Spleen (tissue), 11 donors: Measurements from ENCODE around the gene GPR31. TPM values are rescaled to one million over a fixed set of nuclear protein-coding genes. Genes with fewer than 3 reads are reported as not detected.
"Not testable (repeated sequence)": the region's sequence is repeated elsewhere in the genome, so short reads cannot be mapped to it uniquely, and the experiment has no call there.

ENCODE experiments used
- DNase-seq: peaks from one replicate; pipeline ENCODE4 v3.0.0-alpha.2; 2020
- H3K27ac ChIP-seq, 8 donors: fragments of 200-600 bp; sonication (generic) in 7 of 8; 1 replicate in 4 of 8; 2 replicates in 4 of 8; pipeline versions ENCODE4 v1.5.0 to v1.8.0; 2016 to 2021; ENCODE audit warnings: inconsistent platforms in 4 of 8, mild to moderate bottlenecking in 4 of 8, moderate library complexity in 1 of 8
- H3K27me3 ChIP-seq, 7 donors: fragments of 200-600 bp; sonication (generic) in 6 of 7; replicated peaks in 1 of 7; 1 replicate in 4 of 7; 2 replicates in 3 of 7; pipeline versions ENCODE4 v1.5.0 to v1.8.0; 2016 to 2021; ENCODE audit warnings: inconsistent platforms in 3 of 7, mild to moderate bottlenecking in 1 of 7
- H3K36me3 ChIP-seq, 6 donors: fragments of 200-600 bp; sonication (generic) in 5 of 6; 1 replicate in 4 of 6; 2 replicates in 2 of 6; pipeline versions ENCODE4 v1.5.0 to v1.8.0; 2016 to 2021; ENCODE audit warnings: inconsistent platforms in 2 of 6
- H3K4me1 ChIP-seq, 6 donors: fragments of 200-600 bp; sonication (generic) in 5 of 6; 1 replicate in 3 of 6; 2 replicates in 3 of 6; pipeline versions ENCODE4 v1.5.0 to v1.8.0; 2016 to 2021; ENCODE audit warnings: inconsistent platforms in 3 of 6
- H3K4me3 ChIP-seq, 8 donors: fragments of 200-600 bp; sonication (generic) in 7 of 8; 1 replicate in 4 of 8; 2 replicates in 4 of 8; pipeline versions ENCODE4 v1.5.0 to v1.8.0; 2016 to 2021; ENCODE audit warnings: inconsistent platforms in 4 of 8, mild to moderate bottlenecking in 4 of 8, moderate library complexity in 2 of 8
- H3K9me3 ChIP-seq, 8 donors: fragments of 200-600 bp; sonication (generic) in 7 of 8; 1 replicate in 4 of 8; 2 replicates in 4 of 8; pipeline versions ENCODE4 v1.5.0 to v1.8.0; 2016 to 2021; ENCODE audit warnings: inconsistent platforms in 4 of 8
- CTCF ChIP-seq, 11 experiments: fragments of 200-600 bp in 7 of 11; fragments of 450-650 bp in 4 of 11; sonication (generic) in 4 of 11; IDR thresholded peaks in 8 of 11; conservative IDR thresholded peaks in 3 of 11; 1 replicate in 7 of 11; 2 replicates in 4 of 11; pipeline versions ENCODE4 v1.4.0 to v1.8.0; 2016 to 2021; ENCODE audit warnings: antibody characterized with exemption in 11 of 11, inconsistent platforms in 4 of 11, mild to moderate bottlenecking in 1 of 11
- WGBS, 5 donors: extraction: QIAGEN DNeasy Blood & Tissue Kit in 3 of 5; methylation state at CpG; one replicate each; pipeline versions ENCODE4 v1.1.5 to v1.1.7; 2013 to 2018; 5-methylcytosine and 5-hydroxymethylcytosine counted together
- intact Hi-C: fragments of 100-400 bp; cut with DNase I; formaldehyde crosslinking; loops from one replicate; pipeline ENCODE4 v1.15.0; 2023; ENCODE audit warnings: low total_unique reads
- polyA plus RNA-seq, 3 donors: library from polyadenylated mRNA; stranded (reverse); fragments of 200-250 nt; gene quantifications; one replicate each; pipeline ENCODE4 v1.2.1, GENCODE V29; 2013
- total RNA-seq, 7 donors: library from RNA; depleted of rRNA in 3 of 7; stranded (reverse); fragments of >200 nt in 3 of 7; fragmentation: NEBNext Ultra II Directional in 4 of 7; extraction: Animal tissue kit (Norgen Biotek cat#: 25700) in 4 of 7; gene quantifications; one replicate each; pipeline versions ENCODE4 v1.1.0 to v1.2.1, GENCODE V29; 2016 to 2021
- donor health status: healthy with polysubstance abuse.
- donor health status: DM: no; HTN: no; CAD: no; lungs with moderate emphysema.
- donor health status: DM: no; HTN: no; CAD: no.
- donor health status: Bipolar disorder and iron deficiency.
- donor health status: healthy.
- donor health status: DM: no; HTN: no; CAD: no.
- donor health status: DM: yes; HTN: yes; CAD: no.

GPR31 gene
- total and polyA plus RNA-seq, 10 donors = 0.24 to 1.0 (median 0.94) TPM; not detected in 7

GRCh38 chr6:167182913-167183314 lies 25.1 kb upstream of the GPR31 start:
- TF ChIP-seq CTCF (IDR thresholded peaks at IDR 0.05 in 8 of 11, conservative IDR thresholded peaks at IDR 0.05 in 3 of 11) = peak in 6 of 11 experiments; percentile 16 to 44 (median 36)
- WGBS, 5 donors = 3 to 9% (median 8%) methylated on average over 4 of the region's 8 CpGs
- H3K9me3 ChIP-seq, DNase-seq, H3K4me3 ChIP-seq, intact Hi-C loops, H3K36me3 ChIP-seq, H3K27me3 ChIP-seq, H3K4me1 ChIP-seq, H3K27ac ChIP-seq: not testable (repeated sequence)

- 88% methylated on average over 1 of the region's 6 CpGs; no CpG with 5 or more reads in 4 of the 5 donors for WGBS, 5 donors
- DNase-seq = not testable (repeated sequence)
These were observed 23.6 kb upstream of the GPR31 start for GRCh38 chr6:167181351-167181750.

GRCh38 chr6:167180086-167180485 lies 22.3 kb upstream of the GPR31 start:
- H3K9me3 ChIP-seq, intact Hi-C loops, H3K27ac ChIP-seq, DNase-seq, H3K4me1 ChIP-seq, H3K4me3 ChIP-seq, H3K36me3 ChIP-seq, H3K27me3 ChIP-seq: not testable (repeated sequence)
- 63 to 94% (median 76%) methylated on average over 3 to 6 of the region's 8 CpGs for WGBS, 5 donors

More at GRCh38 chr6:167181351-167181750, 23.6 kb upstream of the GPR31 start:
- H3K9me3 ChIP-seq, H3K27ac ChIP-seq, H3K36me3 ChIP-seq, H3K4me1 ChIP-seq, H3K27me3 ChIP-seq, intact Hi-C loops, H3K4me3 ChIP-seq: not testable (repeated sequence)

- H3K27me3 ChIP-seq, intact Hi-C loops, DNase-seq, H3K27ac ChIP-seq, H3K4me1 ChIP-seq, H3K9me3 ChIP-seq, H3K4me3 ChIP-seq, H3K36me3 ChIP-seq: not testable (repeated sequence)
- 81 to 92% (median 89%) methylated on average over 7 to 24 of the region's 31 CpGs for WGBS, 5 donors
These were observed 21.3 kb upstream of the GPR31 start for GRCh38 chr6:167178896-167179655.

- H3K27ac ChIP-seq, H3K36me3 ChIP-seq, H3K9me3 ChIP-seq, H3K4me3 ChIP-seq, H3K4me1 ChIP-seq, DNase-seq, intact Hi-C loops: not testable (repeated sequence)
- peaks cover 0 to 18% (median 0%) of the 10 kb centered on the region in 7 donors for H3K27me3 ChIP-seq
- WGBS, 5 donors = 77 to 88% (median 80%) methylated on average over 4 to 14 of the region's 14 CpGs; no CpG with 5 or more reads in 1 of the 5 donors
These were observed 19.5 kb upstream of the GPR31 start for GRCh38 chr6:167177271-167177670.

- H3K9me3 ChIP-seq, H3K36me3 ChIP-seq, H3K27ac ChIP-seq, H3K4me1 ChIP-seq, DNase-seq, intact Hi-C loops, H3K4me3 ChIP-seq: not testable (repeated sequence)
- WGBS, 5 donors = 77 to 90% (median 79%) methylated on average over 10 to 13 of the region's 13 CpGs
- H3K27me3 ChIP-seq = peaks cover 0 to 21% (median 0%) of the 10 kb centered on the region in 7 donors
These were observed 14.2 kb upstream of the GPR31 start for GRCh38 chr6:167172011-167172410.

- H3K36me3 ChIP-seq, H3K4me3 ChIP-seq, intact Hi-C loops, H3K27ac ChIP-seq, DNase-seq, H3K4me1 ChIP-seq, H3K9me3 ChIP-seq: not testable (repeated sequence)
- WGBS, 5 donors = 87 to 93% (median 89%) methylated on average over 11 of the region's 11 CpGs
- peaks cover 0 to 21% (median 0%) of the 10 kb centered on the region in 7 donors for H3K27me3 ChIP-seq
These were observed 13.5 kb upstream of the GPR31 start for GRCh38 chr6:167171300-167171699.

- DNase-seq, intact Hi-C loops, H3K4me3 ChIP-seq, H3K9me3 ChIP-seq, H3K27ac ChIP-seq, H3K4me1 ChIP-seq, H3K36me3 ChIP-seq: not testable (repeated sequence)
- WGBS, 5 donors = 67 to 90% (median 73%) methylated on average over 2 to 6 of the region's 13 CpGs
- H3K27me3 ChIP-seq = peaks cover 0 to 21% (median 0%) of the 10 kb centered on the region in 7 donors
These were observed 12.1 kb upstream of the GPR31 start for GRCh38 chr6:167169867-167170266.

GRCh38 chr6:167168296-167168695 lies 10.5 kb upstream of the GPR31 start:
- H3K4me1 ChIP-seq, H3K36me3 ChIP-seq, intact Hi-C loops, H3K27ac ChIP-seq, H3K9me3 ChIP-seq, H3K4me3 ChIP-seq: not testable (repeated sequence)
- DNase-seq = peak; percentile 54
- peaks cover 0 to 16% (median 0%) of the 10 kb centered on the region in 7 donors for H3K27me3 ChIP-seq
- WGBS, 5 donors = 76 to 87% (median 84%) methylated on average over 13 to 16 of the region's 16 CpGs

- H3K27ac ChIP-seq, H3K9me3 ChIP-seq, H3K36me3 ChIP-seq, intact Hi-C loops, H3K4me1 ChIP-seq, DNase-seq, H3K4me3 ChIP-seq: not testable (repeated sequence)
- 38 to 78% (median 67%) methylated on average over 3 to 10 of the region's 10 CpGs for WGBS, 5 donors
- peaks cover 0 to 11% (median 0%) of the 10 kb centered on the region in 7 donors for H3K27me3 ChIP-seq
These were observed 9.9 kb upstream of the GPR31 start for GRCh38 chr6:167167699-167168098.
